Thymus (tissue), 11 donors: Measurements from ENCODE around the gene TOR1AIP2. TPM values are rescaled to one million over a fixed set of nuclear protein-coding genes. Genes with fewer than 3 reads are reported as not detected.

Source experiments
- DNase-seq, 9 donors: peaks; one replicate each; pipeline ENCODE4 v3.0.0-alpha.2; 2013; ENCODE audit warnings: low spot score in 9 of 9, low read depth in 6 of 9, missing footprints in 1 of 9
- H3K27ac ChIP-seq, 2 donors: one replicate each; pipeline ENCODE4 v1.5.1; 2013; ENCODE audit warnings: control low read depth in 1 of 2, low read depth in 1 of 2, low read length in 1 of 2, mild to moderate bottlenecking in 1 of 2, moderate library complexity in 1 of 2
- H3K27me3 ChIP-seq, 2 donors: one replicate each; pipeline ENCODE4 v1.5.1; 2013; ENCODE audit warnings: low read length in 1 of 2; ENCODE audit not compliant: control insufficient read depth in 2 of 2, insufficient read depth in 1 of 2
- H3K36me3 ChIP-seq, 2 donors: one replicate each; pipeline ENCODE4 v1.5.1; 2013; ENCODE audit warnings: low read length in 1 of 2, mild to moderate bottlenecking in 1 of 2, moderate library complexity in 1 of 2; ENCODE audit not compliant: control insufficient read depth in 2 of 2, insufficient read depth in 2 of 2
- H3K4me1 ChIP-seq, 2 donors: one replicate each; pipeline ENCODE4 v1.5.1; 2013; ENCODE audit warnings: low read length in 2 of 2; ENCODE audit not compliant: control insufficient read depth in 2 of 2, insufficient read depth in 2 of 2
- H3K4me3 ChIP-seq, 2 donors: one replicate each; pipeline ENCODE4 v1.5.1; 2013; ENCODE audit warnings: low read length in 2 of 2, control low read depth in 1 of 2, mild to moderate bottlenecking in 1 of 2
- H3K9me3 ChIP-seq, 2 donors: one replicate each; pipeline ENCODE4 v1.5.1; 2013; ENCODE audit warnings: low read length in 1 of 2, mild to moderate bottlenecking in 1 of 2; ENCODE audit not compliant: control insufficient read depth in 2 of 2, insufficient read depth in 1 of 2
- WGBS: extraction: QIAGEN DNeasy Blood & Tissue Kit; methylation state at CpG from one replicate; pipeline ENCODE4 v1.1.7; 2013; 5-methylcytosine and 5-hydroxymethylcytosine counted together
- polyA plus RNA-seq: library from polyadenylated mRNA; stranded (reverse); fragments of 200-250 nt; gene quantifications from one replicate; pipeline ENCODE4 v1.2.3, GENCODE V29; 2013
- total RNA-seq: library from RNA; stranded (reverse); fragments of 120-200 nt; gene quantifications from one replicate; pipeline ENCODE4 v1.2.4, GENCODE V29; 2013
- donor health status: healthy.

The TOR1AIP2 gene
- total and polyA plus RNA-seq, 2 donors, result 13.8 to 20.0 TPM

DNA sequence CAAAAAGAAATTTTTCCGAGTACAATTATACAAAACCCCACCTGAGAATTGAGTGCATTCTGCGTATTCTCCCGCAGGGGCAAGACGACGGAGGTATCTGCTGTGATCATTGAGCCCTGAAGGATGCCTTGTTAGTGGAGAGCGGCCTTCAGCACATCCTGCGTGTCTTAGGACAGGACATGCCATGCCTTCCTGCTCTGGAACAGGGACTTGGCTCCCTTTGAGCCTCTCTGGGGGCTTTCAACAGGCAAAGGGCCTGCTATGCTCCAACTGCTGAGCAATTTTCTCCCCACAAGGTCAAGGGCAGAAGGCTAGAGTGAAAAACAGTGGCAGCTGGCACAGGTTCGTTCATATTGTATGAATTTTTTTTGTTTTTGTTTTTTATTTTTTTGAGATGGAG lies 52.4 kb downstream of the TOR1AIP2 start:
- no peak for DNase-seq
- H3K4me3 ChIP-seq, result no peak overlapping the region
- no peaks in the 10 kb centered on the region for H3K9me3 ChIP-seq
- H3K27me3 ChIP-seq, result no peaks in the 10 kb centered on the region
- no peaks in the 10 kb centered on the region for H3K36me3 ChIP-seq
- H3K4me1 ChIP-seq, result peaks cover 3 to 10% of the 10 kb centered on the region in 2 donors
- H3K27ac ChIP-seq, result no peak overlapping the region
- WGBS, result 95% methylated on average over 8 of the region's 8 CpGs

DNA sequence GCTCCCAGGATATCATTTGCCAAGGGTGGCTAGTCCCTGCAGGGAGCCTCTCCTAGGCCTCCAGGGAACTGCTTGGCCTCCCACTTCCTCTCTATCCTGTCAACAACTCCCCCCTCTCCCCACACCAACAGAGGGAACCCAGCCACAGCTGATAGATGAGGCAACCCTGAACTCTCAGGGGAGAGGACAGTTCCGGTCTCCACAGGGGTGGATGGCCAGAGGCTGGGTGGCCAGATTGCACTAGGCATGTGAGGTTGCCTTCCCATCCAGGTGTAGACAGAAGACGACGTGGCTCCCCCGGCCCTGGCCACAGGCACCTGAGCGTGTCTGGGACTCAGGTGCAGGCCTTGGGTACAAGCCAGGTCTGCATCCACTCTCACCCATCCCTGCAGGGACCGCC lies 53.3 kb downstream of the TOR1AIP2 start:
- 95% methylated on average over 6 of the region's 6 CpGs for WGBS
- Histone ChIP-seq H3K4me1 (peaks cover 3 to 10% of the 10 kb centered on the region in 2 donors), H3K27ac (no peak overlapping the region), H3K36me3 (no peaks in the 10 kb centered on the region), H3K9me3 (no peaks in the 10 kb centered on the region), H3K27me3 (no peaks in the 10 kb centered on the region), H3K4me3 (no peak overlapping the region)
- no peak for DNase-seq

DNA sequence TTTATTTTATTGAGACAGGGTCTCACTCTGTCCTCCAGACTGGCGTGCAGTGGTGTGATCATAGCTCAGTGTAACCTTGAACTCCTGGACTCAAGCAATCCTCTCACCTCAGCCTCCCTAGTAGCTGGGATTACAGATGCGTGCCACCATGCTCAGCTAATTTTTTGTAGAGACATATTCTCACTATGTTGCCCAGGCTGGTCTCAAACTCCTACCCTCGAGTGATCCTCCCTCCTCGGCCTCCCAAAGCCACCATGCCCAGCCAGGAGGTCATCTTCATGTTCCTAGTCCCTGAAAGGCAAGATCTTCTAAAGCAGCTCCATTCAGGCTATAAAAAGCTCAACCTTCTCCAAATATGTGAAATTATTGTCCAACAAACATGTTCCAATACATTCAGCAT lies 53.9 kb downstream of the TOR1AIP2 start:
- WGBS, result 96% methylated on average over 4 of the region's 4 CpGs
- no peak overlapping the region for H3K27ac ChIP-seq

DNA sequence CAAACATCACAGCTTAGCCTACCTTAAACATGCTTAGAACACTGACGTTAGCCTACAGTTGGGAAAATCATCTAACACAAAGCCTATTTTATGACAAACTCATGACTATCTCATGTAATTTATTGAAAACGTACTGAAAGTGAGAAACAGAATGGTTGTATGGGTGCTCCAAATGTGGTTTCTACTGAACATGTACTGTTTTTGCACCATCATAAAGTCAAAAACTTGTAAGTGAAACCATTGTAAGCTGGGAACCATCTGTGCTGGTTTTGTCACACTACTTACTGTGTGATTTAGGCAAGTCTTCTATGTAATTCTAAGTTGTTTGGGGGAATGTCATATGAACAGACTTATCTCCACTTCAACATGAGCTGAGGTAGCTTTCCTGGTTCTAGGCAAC lies 55.5 kb downstream of the TOR1AIP2 start:
- Histone ChIP-seq H3K27ac (no peak overlapping the region), H3K9me3 (no peaks in the 10 kb centered on the region), H3K36me3 (no peaks in the 10 kb centered on the region), H3K4me1 (peaks cover 3 to 10% of the 10 kb centered on the region in 2 donors), H3K4me3 (no peak overlapping the region), H3K27me3 (peaks cover 0 to 2% of the 10 kb centered on the region in 2 donors)
- no peak for DNase-seq
- 94% methylated on average over 2 of the region's 2 CpGs for WGBS

More for the DNA sequence above, 53.9 kb downstream of the TOR1AIP2 start:
- Histone ChIP-seq H3K4me3 (no peak overlapping the region), H3K9me3 (no peaks in the 10 kb centered on the region), H3K27me3 (no peaks in the 10 kb centered on the region), H3K36me3 (no peaks in the 10 kb centered on the region), H3K4me1 (peaks cover 3 to 10% of the 10 kb centered on the region in 2 donors)
- no peak for DNase-seq

DNA sequence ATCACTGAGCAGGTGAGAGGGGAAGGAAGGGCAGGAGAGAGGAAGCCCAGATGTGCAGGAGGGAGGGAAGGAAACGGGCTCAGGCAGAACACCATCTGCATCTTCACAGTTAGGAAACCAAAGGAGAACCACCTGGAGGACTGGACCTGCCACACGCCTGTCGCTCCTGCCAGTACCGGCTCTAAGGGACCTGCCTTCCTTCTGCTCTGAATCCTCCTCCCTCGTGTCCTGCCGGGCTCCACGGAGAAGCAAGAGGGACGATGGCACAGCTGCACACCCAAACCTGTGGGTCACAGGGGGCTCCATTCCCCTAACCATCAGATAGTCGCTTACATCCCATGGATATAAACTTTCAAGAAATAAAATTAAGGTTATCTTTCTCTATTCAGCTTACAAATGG lies 56.1 kb downstream of the TOR1AIP2 start:
- Histone ChIP-seq H3K36me3 (no peaks in the 10 kb centered on the region), H3K4me1 (peaks cover under 1 to 11% of the 10 kb centered on the region in 2 donors), H3K4me3 (no peak overlapping the region), H3K27ac (no peak overlapping the region), H3K27me3 (peaks cover 0 to 4% of the 10 kb centered on the region in 2 donors), H3K9me3 (no peaks in the 10 kb centered on the region)
- no peak for DNase-seq
- 89% methylated on average over 9 of the region's 9 CpGs for WGBS

DNA sequence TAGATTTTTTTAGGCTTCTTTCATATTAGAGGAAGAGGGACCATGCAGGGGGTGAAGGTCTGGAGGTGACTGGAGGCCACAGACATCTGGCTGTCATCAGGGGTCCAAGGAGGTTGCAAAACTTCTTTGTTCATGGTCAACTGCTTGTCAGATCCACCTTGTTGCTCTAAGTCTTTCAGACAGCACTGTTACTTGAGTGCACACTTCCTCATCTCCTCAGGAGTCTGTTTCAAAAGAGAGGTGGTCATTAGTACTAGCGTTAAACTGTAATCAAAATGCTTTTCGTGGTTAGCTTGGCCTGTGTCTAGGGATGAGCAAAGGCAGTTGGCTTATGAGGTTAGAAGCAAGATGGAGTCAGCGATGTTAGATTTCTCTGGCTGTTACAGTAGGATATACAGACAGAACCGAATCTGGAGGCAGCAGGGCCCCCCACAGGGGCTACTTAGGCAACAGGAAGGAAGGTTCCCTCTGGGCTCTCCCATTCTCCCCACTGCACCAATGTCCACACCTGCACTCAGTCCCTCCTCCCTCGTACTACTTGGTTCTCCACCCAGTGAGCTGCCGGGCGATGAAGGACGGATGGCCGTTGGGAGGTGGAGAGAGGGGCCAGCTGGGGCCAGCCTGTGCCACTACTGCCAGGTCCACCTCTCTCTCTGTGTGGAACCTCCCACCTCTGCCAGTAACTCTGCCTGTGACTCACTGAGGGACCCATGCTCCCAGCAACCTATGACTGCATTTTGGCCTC lies 57.2 kb downstream of the TOR1AIP2 start:
- Histone ChIP-seq H3K36me3 (no peaks in the 10 kb centered on the region), H3K4me1 (peaks cover 2 to 15% of the 10 kb centered on the region in 2 donors), H3K4me3 (no peak overlapping the region), H3K27ac (no peak overlapping the region), H3K9me3 (no peaks in the 10 kb centered on the region), H3K27me3 (peaks cover 0 to 14% of the 10 kb centered on the region in 2 donors)
- 91% methylated on average over 9 of the region's 9 CpGs for WGBS
- no peak for DNase-seq

DNA sequence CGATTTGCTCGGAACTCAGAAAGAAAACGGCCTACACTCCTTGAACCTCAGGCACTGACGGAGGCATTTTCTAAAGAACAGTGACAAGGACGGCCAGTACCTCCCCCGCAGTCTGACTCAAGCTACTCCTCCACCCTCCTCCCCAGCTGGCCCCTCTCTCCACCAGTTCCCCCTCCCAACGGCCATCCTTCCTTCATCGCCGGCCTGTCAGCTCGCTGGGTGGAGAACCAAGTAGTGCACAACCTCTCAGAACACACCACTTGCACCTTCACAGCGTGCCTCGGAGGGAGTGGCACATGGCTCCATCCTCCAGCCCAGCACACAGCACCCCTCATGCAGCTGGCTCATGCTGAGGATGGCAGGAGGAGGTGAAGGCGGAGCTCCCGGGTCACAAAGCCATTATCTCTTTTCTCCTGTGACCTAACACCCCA lies 58.8 kb downstream of the TOR1AIP2 start:
- Histone ChIP-seq H3K4me1 (peaks cover 11 to 24% of the 10 kb centered on the region in 2 donors), H3K4me3 (no peak overlapping the region), H3K36me3 (no peaks in the 10 kb centered on the region), H3K27me3 (peaks cover 0 to 24% of the 10 kb centered on the region in 2 donors), H3K9me3 (peaks cover 0 to 3% of the 10 kb centered on the region in 2 donors), H3K27ac (no peak overlapping the region)
- no peak for DNase-seq
- 89% methylated on average over 14 of the region's 14 CpGs for WGBS

DNA sequence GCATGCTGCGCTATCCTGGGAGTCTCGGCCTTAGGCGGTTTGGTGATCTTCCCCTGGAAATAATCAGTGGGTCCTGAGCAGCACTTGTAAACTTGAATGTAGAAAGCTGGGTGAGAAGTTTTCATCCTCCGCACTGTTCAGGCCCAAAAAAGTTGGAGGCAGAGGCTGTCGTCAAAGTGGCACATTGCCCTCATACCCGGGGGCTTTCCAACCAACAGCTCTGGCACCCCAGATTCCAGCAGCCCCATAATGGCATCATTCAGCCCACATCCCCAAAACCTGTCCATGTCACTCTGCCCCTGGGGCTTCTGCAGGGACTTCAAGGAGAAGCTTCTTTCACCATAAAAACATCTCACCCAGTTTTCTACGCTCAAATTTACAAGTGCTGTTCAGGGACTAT lies 59.3 kb downstream of the TOR1AIP2 start:
- Histone ChIP-seq H3K27me3 (peaks cover 0 to 28% of the 10 kb centered on the region in 2 donors), H3K4me3 (no peak overlapping the region), H3K36me3 (no peaks in the 10 kb centered on the region), H3K9me3 (peaks cover 0 to 3% of the 10 kb centered on the region in 2 donors), H3K4me1 (peaks cover 11 to 24% of the 10 kb centered on the region in 2 donors), H3K27ac (no peak overlapping the region)
- WGBS, result 87% methylated on average over 7 of the region's 7 CpGs
- DNase-seq, result no peak

DNA sequence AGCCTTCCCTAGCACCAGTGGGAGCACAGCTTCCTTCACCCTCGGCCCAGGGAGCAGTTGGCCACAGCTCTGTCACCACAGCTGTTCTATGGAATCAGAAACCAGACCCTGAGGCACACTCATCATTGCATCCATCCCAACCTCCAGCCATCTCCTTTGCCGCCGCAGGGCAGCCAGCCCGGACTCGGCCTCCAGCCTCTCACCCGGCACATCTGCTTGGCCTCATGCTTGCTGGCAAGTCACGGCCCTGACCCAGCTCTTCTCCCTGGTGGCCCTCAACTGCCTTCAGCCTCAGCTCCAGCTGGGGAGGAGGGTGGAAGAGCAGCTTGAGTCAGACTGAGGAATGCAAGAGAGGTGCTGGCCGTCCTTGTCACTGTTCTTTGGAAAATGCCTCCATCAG lies 59.8 kb downstream of the TOR1AIP2 start:
- WGBS, result 96% methylated on average over 8 of the region's 8 CpGs
- no peak overlapping the region for H3K4me3 ChIP-seq
- peaks cover 0 to 33% of the 10 kb centered on the region in 2 donors for H3K27me3 ChIP-seq
- H3K36me3 ChIP-seq, result no peaks in the 10 kb centered on the region
- no peak overlapping the region for H3K27ac ChIP-seq
- no peak for DNase-seq
- H3K4me1 ChIP-seq, result peaks cover 11 to 24% of the 10 kb centered on the region in 2 donors
- peaks cover 0 to 3% of the 10 kb centered on the region in 2 donors for H3K9me3 ChIP-seq
